IMR-90 (cell line): Measurements from ENCODE around the gene CAMKMT. TPM values are rescaled to one million over a fixed set of nuclear protein-coding genes. Genes with fewer than 3 reads are reported as not detected.

Source experiments
- ATAC-seq: fragments of 200-7000 bp; cut with Tn5 transposase; 2 replicates; pipeline ENCODE4 v1.9.1; 2020; ENCODE audit warnings: low read depth, mild to moderate bottlenecking, moderate library complexity
- BruUV-seq: library from RNA; stranded (reverse); fragments of 400-500 nt; replicated peaks from 2 replicates; lab custom pipeline; 2021; lab: Mats Ljungman, UMichigan
- CTCF ChIA-PET: fragments of 300-600 bp; formaldehyde crosslinking; extraction: SDS; loops from one replicate; lab custom pipeline; 2021; ENCODE audit warnings: antibody characterized with exemption; lab: Yijun Ruan, JAX
- POLR2A ChIA-PET: fragments of 300-600 bp; sonication (Branson Sonifier 250); formaldehyde crosslinking; loops from one replicate; lab custom pipeline; 2022; ENCODE audit warnings: antibody characterized with exemption; ENCODE audit not compliant: unreplicated experiment; lab: Charles Lee
- DNase-seq: peaks from one replicate; pipeline ENCODE4 v3.0.0; 2013
- H2AFZ ChIP-seq: replicated peaks from 2 replicates; pipeline ENCODE3; 2013; ENCODE audit warnings: low read length, mild to moderate bottlenecking; ENCODE audit not compliant: poor library complexity
- H2AK5ac ChIP-seq: 2 replicates; pipeline ENCODE4 v1.6.1; 2013; ENCODE audit warnings: low read depth, low read length, inconsistent platforms
- H2AK9ac ChIP-seq: replicated peaks from 2 replicates; pipeline ENCODE3; 2013; ENCODE audit warnings: mild to moderate bottlenecking, low read depth, low read length, moderate library complexity; ENCODE audit not compliant: poor library complexity
- H2BK120ac ChIP-seq: 2 replicates; pipeline ENCODE4 v1.6.1; 2013; ENCODE audit warnings: low read depth, low read length, inconsistent platforms
- H2BK15ac ChIP-seq: 3 replicates; pipeline ENCODE4 v1.6.1; 2013; ENCODE audit warnings: low read depth, low read length, inconsistent platforms
- H2BK20ac ChIP-seq: 2 replicates; pipeline ENCODE4 v1.6.1; 2013; ENCODE audit warnings: low read depth, mild to moderate bottlenecking, inconsistent platforms, low read length, moderate library complexity
- H2BK5ac ChIP-seq: 2 replicates; pipeline ENCODE4 v1.6.1; 2013; ENCODE audit warnings: mild to moderate bottlenecking, low read depth, low read length, inconsistent platforms; ENCODE audit not compliant: poor library complexity, severe bottlenecking
- H3K14ac ChIP-seq: replicated peaks from 2 replicates; pipeline ENCODE4 v1.6.1; 2013; ENCODE audit warnings: low read depth, low read length, inconsistent platforms
- H3K18ac ChIP-seq: 2 replicates; pipeline ENCODE4 v1.6.1; 2013; ENCODE audit warnings: low read depth, low read length, control low read depth
- H3K23ac ChIP-seq: 2 replicates; pipeline ENCODE4 v1.6.1; 2013; ENCODE audit warnings: low read depth, low read length, inconsistent platforms
- H3K27ac ChIP-seq: 2 replicates; pipeline ENCODE4 v1.5.1; 2013; ENCODE audit warnings: mild to moderate bottlenecking, control low read depth, low read length; ENCODE audit not compliant: insufficient read depth
- H3K27me3 ChIP-seq: 2 replicates; pipeline ENCODE4 v1.6.1; 2013; ENCODE audit warnings: low read length; ENCODE audit not compliant: control insufficient read depth, insufficient read depth
- H3K36me3 ChIP-seq: 2 replicates; pipeline ENCODE4 v1.6.1; 2013; ENCODE audit warnings: low read length, mixed read lengths; ENCODE audit not compliant: control insufficient read depth, insufficient read depth
- H3K4ac ChIP-seq: 2 replicates; pipeline ENCODE4 v1.6.1; 2013; ENCODE audit warnings: low read depth, low read length, inconsistent platforms
- H3K4me1 ChIP-seq: 2 replicates; pipeline ENCODE4 v1.6.1; 2013; ENCODE audit warnings: low read length, mixed read lengths; ENCODE audit not compliant: control insufficient read depth, insufficient read depth
- H3K4me2 ChIP-seq: 2 replicates; pipeline ENCODE4 v1.6.1; 2013; ENCODE audit warnings: low read depth, mild to moderate bottlenecking, control low read depth, low read length, moderate library complexity
- H3K4me3 ChIP-seq: 2 replicates; pipeline ENCODE4 v1.5.1; 2013; ENCODE audit warnings: low read depth, mild to moderate bottlenecking, control low read depth, low read length, moderate library complexity; ENCODE audit not compliant: insufficient read depth
- H3K56ac ChIP-seq: 2 replicates; pipeline ENCODE4 v1.6.1; 2013; ENCODE audit warnings: low read length, inconsistent platforms; ENCODE audit not compliant: insufficient read depth; ENCODE audit errors: extremely low read depth
- H3K79me1 ChIP-seq, 2 experiments: 2 replicates each; pipeline ENCODE4 v1.6.1; 2013; ENCODE audit warnings: low read length in 2 of 2, inconsistent platforms in 1 of 2, low read depth in 1 of 2
- H3K9ac ChIP-seq: 2 replicates; pipeline ENCODE4 v1.6.1; 2013; ENCODE audit warnings: low read depth, low read length, control low read depth
- H3K9me1 ChIP-seq: 2 replicates; pipeline ENCODE4 v1.6.1; 2013; ENCODE audit warnings: low read length, inconsistent platforms; ENCODE audit not compliant: insufficient read depth
- H3K9me3 ChIP-seq: 2 replicates; pipeline ENCODE4 v1.6.1; 2013; ENCODE audit warnings: low read length; ENCODE audit not compliant: control insufficient read depth, insufficient read depth
- H4K20me1 ChIP-seq: 2 replicates; pipeline ENCODE4 v1.6.1; 2013; ENCODE audit warnings: low read length, inconsistent platforms; ENCODE audit not compliant: insufficient read depth
- H4K5ac ChIP-seq: 2 replicates; pipeline ENCODE4 v1.6.1; 2013; ENCODE audit warnings: mild to moderate bottlenecking, low read depth, low read length, control low read depth
- H4K8ac ChIP-seq, 2 experiments: 2 replicates each; pipeline ENCODE4 v1.6.1; 2013; ENCODE audit warnings: low read depth in 2 of 2, low read length in 2 of 2, control low read depth in 1 of 2, inconsistent platforms in 1 of 2
- H4K91ac ChIP-seq: 2 replicates; pipeline ENCODE4 v1.6.1; 2013; ENCODE audit warnings: low read depth, low read length, inconsistent platforms; ENCODE audit not compliant: insufficient read depth
- CHD1 ChIP-seq: IDR thresholded peaks from 2 replicates; pipeline ENCODE4 v1.6.1; 2012; ENCODE audit warnings: low read depth, low read length, improper control_type of control experiment
- POLR2A ChIP-seq: IDR thresholded peaks from 2 replicates; pipeline ENCODE4 v1.6.1; 2012; ENCODE audit warnings: mild to moderate bottlenecking, low read depth, low read length
- RFX5 ChIP-seq: IDR thresholded peaks from 2 replicates; pipeline ENCODE4 v1.8.0; 2012; ENCODE audit warnings: low read depth, mild to moderate bottlenecking, low read length, moderate library complexity
- SMC3 ChIP-seq: fragments of 150-350 bp; IDR thresholded peaks from 2 replicates; pipeline ENCODE4 v1.6.1; 2016; ENCODE audit warnings: low read depth, mild to moderate bottlenecking, antibody characterized with exemption, low read length, moderate library complexity
- WGBS, 2 experiments: methylation state at CpG; one replicate each; pipeline versions ENCODE4 v1.1.5 to v1.1.7; 2013; ENCODE audit warnings: missing lambda C conversion rate in 2 of 2; ENCODE audit not compliant: insufficient read length in 1 of 2; ENCODE audit errors: extremely low coverage in 2 of 2; 5-methylcytosine and 5-hydroxymethylcytosine counted together
- dilution Hi-C: fragments of 300-500 bp; cut with HindIII; formaldehyde crosslinking; loops from one replicate; pipeline ENCODE4 v1.14.3; 2018; ENCODE audit warnings: low sequenced_read_pairs; ENCODE audit not compliant: unreplicated experiment
- in situ Hi-C: fragments of 300-500 bp; cut with MboI; formaldehyde crosslinking; loops from 3 replicates; pipeline ENCODE4 v1.14.3; 2019; ENCODE audit warnings: low sequenced_read_pairs, inconsistent platforms, mixed read lengths
- intact Hi-C: fragments of 100-400 bp; cut with micrococcal nuclease; formaldehyde crosslinking; loops from 2 replicates; pipeline ENCODE4 v1.10.0; 2022
- polyA plus RNA-seq, 3 experiments: library from polyadenylated mRNA; depleted of rRNA; stranded (reverse); fragments of >200 nt; gene quantifications; 2 replicates each; pipeline ENCODE4 v1.2.3, GENCODE V29; 2012; ENCODE audit warnings: low replicate concordance in 1 of 3
- total RNA-seq: library from RNA; depleted of rRNA; stranded (reverse); fragments of >200 nt; gene quantifications from 2 replicates; pipeline ENCODE4 v1.2.3, GENCODE V29; 2012
- TF ChIP-seq, protein P1 (sequence below): conservative IDR thresholded peaks from 2 replicates; pipeline ENCODE4 v1.5.1; 2012; ENCODE audit warnings: mild to moderate bottlenecking, low read depth, low read length, improper control_type of control experiment

CAMKMT gene
- total and polyA plus RNA-seq, 2 of the 4 experiments (the other 2 are of a cell fraction) = 4.4 to 6.8 TPM

DNA sequence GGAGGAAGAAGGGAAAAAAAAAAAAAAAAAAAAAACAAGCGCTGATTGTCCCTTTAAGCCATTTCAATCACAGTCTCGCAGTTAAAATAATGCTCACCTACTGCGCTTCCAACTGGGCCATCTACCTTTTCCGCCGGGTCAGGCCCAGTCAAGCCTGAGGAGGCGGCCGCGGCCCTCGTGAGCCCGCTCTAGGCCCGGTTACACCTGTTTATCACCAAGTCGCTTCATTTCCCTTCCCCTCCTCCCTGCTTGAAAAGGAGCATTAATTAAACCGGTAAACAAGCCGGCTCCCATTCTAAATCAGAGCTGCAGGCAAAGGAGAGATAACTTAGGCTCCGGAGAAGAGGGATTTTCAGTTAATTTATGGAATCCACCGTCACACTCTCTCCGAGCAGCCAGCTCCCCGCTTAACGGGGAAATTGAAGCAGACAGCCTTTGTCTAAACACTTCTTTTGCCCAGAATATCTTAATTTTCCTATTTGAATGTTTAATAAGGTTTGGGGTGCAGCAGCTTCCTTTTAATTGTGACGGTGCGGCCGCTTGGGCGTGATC, 439.6 kb downstream of the CAMKMT start:
- no peak for ATAC-seq
- H4K20me1 ChIP-seq = no peaks in the 10 kb centered on the region
- no peaks in the 10 kb centered on the region for H3K9me1 ChIP-seq
- H3K27me3 ChIP-seq = peaks cover 65% of the 10 kb centered on the region
- dilution Hi-C loops = no loop called here
- no peak overlapping the region for H3K9ac ChIP-seq
- H3K4me1 ChIP-seq = no peaks in the 10 kb centered on the region
- H2BK120ac ChIP-seq = no peak overlapping the region
- ChIA-PET POLR2A (no interaction called here), CTCF (no interaction called here)
- H2AK9ac ChIP-seq = no peak overlapping the region
- 0% methylated on average over 2 of the region's 23 CpGs; no CpG with 5 or more reads in 1 of the 2 experiments for WGBS, 2 experiments
- TF ChIP-seq CHD1 (no peak), SMC3 (no peak), RFX5 (no peak), POLR2A (no peak)
- TF ChIP-seq, protein P1, sequence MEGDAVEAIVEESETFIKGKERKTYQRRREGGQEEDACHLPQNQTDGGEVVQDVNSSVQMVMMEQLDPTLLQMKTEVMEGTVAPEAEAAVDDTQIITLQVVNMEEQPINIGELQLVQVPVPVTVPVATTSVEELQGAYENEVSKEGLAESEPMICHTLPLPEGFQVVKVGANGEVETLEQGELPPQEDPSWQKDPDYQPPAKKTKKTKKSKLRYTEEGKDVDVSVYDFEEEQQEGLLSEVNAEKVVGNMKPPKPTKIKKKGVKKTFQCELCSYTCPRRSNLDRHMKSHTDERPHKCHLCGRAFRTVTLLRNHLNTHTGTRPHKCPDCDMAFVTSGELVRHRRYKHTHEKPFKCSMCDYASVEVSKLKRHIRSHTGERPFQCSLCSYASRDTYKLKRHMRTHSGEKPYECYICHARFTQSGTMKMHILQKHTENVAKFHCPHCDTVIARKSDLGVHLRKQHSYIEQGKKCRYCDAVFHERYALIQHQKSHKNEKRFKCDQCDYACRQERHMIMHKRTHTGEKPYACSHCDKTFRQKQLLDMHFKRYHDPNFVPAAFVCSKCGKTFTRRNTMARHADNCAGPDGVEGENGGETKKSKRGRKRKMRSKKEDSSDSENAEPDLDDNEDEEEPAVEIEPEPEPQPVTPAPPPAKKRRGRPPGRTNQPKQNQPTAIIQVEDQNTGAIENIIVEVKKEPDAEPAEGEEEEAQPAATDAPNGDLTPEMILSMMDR = no peak
- H2BK20ac ChIP-seq = no peak overlapping the region
- H3K27ac ChIP-seq = no peak overlapping the region
- no peak overlapping the region for H3K14ac ChIP-seq
- peak overlapping the region; percentile 24 for H2AFZ ChIP-seq
- in situ Hi-C loops = no loop called here
- no peak overlapping the region for H3K56ac ChIP-seq
- no peak overlapping the region for H4K91ac ChIP-seq
- no peak overlapping the region for H3K18ac ChIP-seq
- no peak overlapping the region for H2BK15ac ChIP-seq
- H3K36me3 ChIP-seq = no peaks in the 10 kb centered on the region
- H3K9me3 ChIP-seq = 0 out of 2 replicates have a peak, but pooled peaks cover 1% of the 10 kb centered on the region
- no peak for DNase-seq
- no peak overlapping the region for H3K4ac ChIP-seq
- no peak overlapping the region for H2AK5ac ChIP-seq
- H4K8ac ChIP-seq = no peak overlapping the region
- intact Hi-C loops = no loop called here
- H3K4me3 ChIP-seq = no peak overlapping the region
- no peak overlapping the region for H4K5ac ChIP-seq
- H3K23ac ChIP-seq = no peak overlapping the region
- H3K79me1 ChIP-seq = no peaks in the 10 kb centered on the region
- BruUV-seq = no TSS peak
- no peak overlapping the region for H3K4me2 ChIP-seq
- no peak overlapping the region for H2BK5ac ChIP-seq
